ENCODE measurements around the gene BTD.

BTD gene

GRCh38 chr3:15645246-15645645 lies 43.7 kb downstream of the BTD start:
- TF ChIP-seq POU6F1 (CRISPR knock-in tag; IDR thresholded peaks at IDR 0.05; ENCODE audit: borderline replicate concordance, low read depth) (no peak), ARNTL (CRISPR knock-in tag; IDR thresholded peaks at IDR 0.05; ENCODE audit: borderline replicate concordance, low read depth) (no peak), SNAI2 (CRISPR knock-in tag; IDR thresholded peaks at IDR 0.05) (no peak), OSR1 (CRISPR knock-in tag; IDR thresholded peaks at IDR 0.05) (no peak), PPARA (CRISPR knock-in tag; IDR thresholded peaks at IDR 0.05; ENCODE audit: borderline replicate concordance) (no peak), ZC3H10 (CRISPR knock-in tag; IDR thresholded peaks at IDR 0.05) (no peak), ESRRG (CRISPR knock-in tag; IDR thresholded peaks at IDR 0.05) (no peak), ZNF565 (CRISPR knock-in tag; conservative IDR thresholded peaks at IDR 0.05; ENCODE audit: low read depth) (no peak), TSHZ2 (CRISPR knock-in tag; IDR thresholded peaks at IDR 0.05) (no peak), TCF4 (CRISPR knock-in tag; IDR thresholded peaks at IDR 0.05; ENCODE audit: borderline replicate concordance) (no peak), GLIS3 (CRISPR knock-in tag; IDR thresholded peaks at IDR 0.05) (no peak), CREB5 (CRISPR knock-in tag; IDR thresholded peaks at IDR 0.05; ENCODE audit: low read depth) (no peak), CSRNP3 (CRISPR knock-in tag; IDR thresholded peaks at IDR 0.05) (no peak), TOX (CRISPR knock-in tag; IDR thresholded peaks at IDR 0.05; ENCODE audit: borderline replicate concordance) (no peak), RARB (CRISPR knock-in tag; IDR thresholded peaks at IDR 0.05) (no peak), ZFP3 (CRISPR knock-in tag; IDR thresholded peaks at IDR 0.05) (no peak)
- no peak for ATAC-seq

GRCh38 chr3:15645740-15646501 lies 44.4 kb downstream of the BTD start:
- peak; percentile 82 for ATAC-seq
- TF ChIP-seq PATZ1 (CRISPR knock-in tag; IDR thresholded peaks at IDR 0.05; ENCODE audit: borderline replicate concordance) (peak; percentile 35; the same call in 1 of the 2 replicates), ZC3H10 (CRISPR knock-in tag; IDR thresholded peaks at IDR 0.05) (no peak), PPARA (CRISPR knock-in tag; IDR thresholded peaks at IDR 0.05; ENCODE audit: borderline replicate concordance) (no peak), CSRNP3 (CRISPR knock-in tag; IDR thresholded peaks at IDR 0.05) (no peak), CREB5 (CRISPR knock-in tag; IDR thresholded peaks at IDR 0.05; ENCODE audit: low read depth) (no peak), TSHZ2 (CRISPR knock-in tag; IDR thresholded peaks at IDR 0.05) (peak; percentile 53; the same call in 1 of the 2 replicates), ARNTL (CRISPR knock-in tag; IDR thresholded peaks at IDR 0.05; ENCODE audit: borderline replicate concordance, low read depth) (no peak), ZFP30 (CRISPR knock-in tag; IDR thresholded peaks at IDR 0.05) (no peak), ISL1 (CRISPR knock-in tag; IDR thresholded peaks at IDR 0.05) (peak; percentile 67; the same call in 1 of the 2 replicates), RARB (CRISPR knock-in tag; IDR thresholded peaks at IDR 0.05) (no peak), ZNF565 (CRISPR knock-in tag; conservative IDR thresholded peaks at IDR 0.05; ENCODE audit: low read depth) (no peak), CSDC2 (CRISPR knock-in tag; IDR thresholded peaks at IDR 0.05) (no peak), TCF4 (CRISPR knock-in tag; IDR thresholded peaks at IDR 0.05; ENCODE audit: borderline replicate concordance) (no peak; the same call in 1 of the 2 replicates), TOX (CRISPR knock-in tag; IDR thresholded peaks at IDR 0.05; ENCODE audit: borderline replicate concordance) (no peak)

Measured in SK-N-SH treated with all-trans-retinoic acid at 6 μM for 48 hours (cell line).